Mesenteric fat pad (tissue), 1 donor: ENCODE measurements around the gene RHOF. TPM values are rescaled to one million over a fixed set of nuclear protein-coding genes. Genes with fewer than 3 reads are reported as not detected.

Experiments
- DNase-seq: peaks from one replicate; pipeline ENCODE4 v3.0.0-alpha.2; 2020; ENCODE audit warnings: low spot score
- total RNA-seq: library from RNA; stranded (reverse); fragmentation: NEBNext Ultra II Directional; extraction: Animal tissue kit (Norgen Biotek cat#: 25700); gene quantifications from one replicate; pipeline ENCODE4 v1.2.1, GENCODE V29; 2021
- donor health status: DM: yes; HTN: yes; CAD: no.

The RHOF gene
- total RNA-seq, 1 donor from 2014 or later: 6.1 TPM

GRCh38 chr12:121805171-121806008 lies 11.9 kb upstream of the RHOF start:
- DNase-seq: no peak

- peak; percentile 92 for DNase-seq
Observed at GRCh38 chr12:121804417-121805111, 11.1 kb upstream of the RHOF start.

- DNase-seq: peak; percentile 89
Observed at GRCh38 chr12:121803861-121804416, 10.5 kb upstream of the RHOF start, which contains the start of gene SETD1B. Gene SETD1B, plus strand, starts transcription at chr12:121804009. Its CDS starts 729 bp downstream, at chr12:121804738.

- peak; percentile 95 for DNase-seq
Observed at GRCh38 chr12:121802843-121803698, 9.6 kb upstream of the RHOF start.

- no peak for DNase-seq
Observed at GRCh38 chr12:121802485-121802842, 9.0 kb upstream of the RHOF start.

- DNase-seq: no peak
Observed at GRCh38 chr12:121801595-121802484, 8.4 kb upstream of the RHOF start.

- DNase-seq: peak; percentile 89
Observed at GRCh38 chr12:121800694-121801594, 7.5 kb upstream of the RHOF start.

- DNase-seq: peak; percentile 97
Observed at GRCh38 chr12:121799842-121800693, 6.6 kb upstream of the RHOF start.

- DNase-seq: peak; percentile 91
Observed at GRCh38 chr12:121799156-121799841, 5.8 kb upstream of the RHOF start.

- no peak for DNase-seq
Observed at GRCh38 chr12:121798787-121799155, 5.3 kb upstream of the RHOF start.

- DNase-seq: no peak
Observed at GRCh38 chr12:121797937-121798786, 4.7 kb upstream of the RHOF start.

- peak; percentile 97 for DNase-seq
Observed at GRCh38 chr12:121796855-121797751, 3.6 kb upstream of the RHOF start.

GRCh38 chr12:121795034-121795968 lies 1.8 kb upstream of the RHOF start:
- peak; percentile 96 for DNase-seq

GRCh38 chr12:121794534-121795033 lies 1.1 kb upstream of the RHOF start:
- no peak for DNase-seq
